Measurements from ENCODE around the gene NAPSA. TPM values are rescaled to one million over a fixed set of nuclear protein-coding genes. Genes with fewer than 3 reads are reported as not detected.

The NAPSA gene
- total RNA-seq, 1 donor from 2014 or later, result 0.32 TPM

DNA sequence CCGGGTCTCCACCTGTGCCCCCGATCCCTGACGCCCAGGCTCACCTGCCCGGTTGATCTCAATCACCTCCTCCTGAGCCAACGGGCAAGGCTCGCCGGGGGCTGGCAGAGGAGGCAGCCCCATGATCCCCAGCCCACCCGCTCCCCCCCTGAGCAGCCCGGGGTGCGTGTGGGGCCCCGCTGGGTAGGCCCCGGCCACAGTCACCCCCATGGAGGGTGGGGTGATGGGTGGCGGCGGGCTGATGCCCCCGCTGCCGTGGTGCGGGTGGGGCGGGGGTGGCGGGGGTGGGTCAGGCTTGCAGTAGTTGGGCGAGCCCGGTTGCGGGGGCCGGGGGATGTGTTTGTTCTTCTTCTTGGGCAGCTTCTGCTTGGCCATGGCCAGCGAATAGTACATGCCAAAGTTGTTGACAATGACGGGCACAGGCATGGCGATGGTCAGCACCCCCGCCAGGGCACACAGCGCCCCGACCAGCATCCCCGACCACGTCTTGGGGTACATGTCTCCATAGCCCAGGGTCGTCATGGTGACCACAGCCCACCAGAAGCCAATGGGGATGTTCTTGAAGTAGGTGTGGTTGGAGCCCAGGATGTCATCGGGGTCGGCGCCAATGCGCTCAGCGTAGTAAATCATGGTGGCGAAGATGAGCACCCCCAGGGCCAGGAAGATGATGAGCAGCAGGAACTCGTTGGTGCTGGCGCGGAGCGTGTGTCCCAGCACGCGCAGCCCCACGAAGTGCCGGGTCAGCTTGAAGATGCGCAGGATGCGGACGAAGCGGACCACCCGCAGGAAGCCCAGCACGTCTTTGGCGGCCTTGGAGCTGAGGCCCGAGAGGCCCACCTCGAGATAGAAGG lies 42.3 kb downstream of the NAPSA start:
- DNase-seq (no peak), ATAC-seq (no peak)
- intact Hi-C loops (cut with micrococcal nuclease), result no loop called here

DNA sequence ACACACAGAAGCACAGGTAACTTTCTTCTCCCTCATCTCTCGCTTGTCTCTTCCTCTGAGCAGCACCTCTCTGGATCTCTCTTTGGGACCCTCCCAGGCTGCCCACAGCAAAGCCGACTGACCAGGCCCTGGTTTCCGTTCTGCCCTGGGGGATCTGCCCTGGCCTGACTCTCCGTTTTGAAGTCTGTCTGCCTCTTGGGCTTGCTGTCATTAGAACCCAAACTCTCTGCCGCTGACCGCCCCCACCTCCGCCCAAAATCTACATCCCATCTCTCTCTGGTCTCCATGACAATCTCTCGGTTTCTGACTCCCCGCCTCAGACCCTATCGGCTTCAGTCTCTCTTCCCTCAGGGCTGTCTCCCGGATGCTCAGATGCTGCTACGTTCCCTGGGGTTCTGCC lies 43.2 kb downstream of the NAPSA start:
- ATAC-seq (no peak), DNase-seq (no peak)
- intact Hi-C loops (cut with micrococcal nuclease), result no loop called here

DNA sequence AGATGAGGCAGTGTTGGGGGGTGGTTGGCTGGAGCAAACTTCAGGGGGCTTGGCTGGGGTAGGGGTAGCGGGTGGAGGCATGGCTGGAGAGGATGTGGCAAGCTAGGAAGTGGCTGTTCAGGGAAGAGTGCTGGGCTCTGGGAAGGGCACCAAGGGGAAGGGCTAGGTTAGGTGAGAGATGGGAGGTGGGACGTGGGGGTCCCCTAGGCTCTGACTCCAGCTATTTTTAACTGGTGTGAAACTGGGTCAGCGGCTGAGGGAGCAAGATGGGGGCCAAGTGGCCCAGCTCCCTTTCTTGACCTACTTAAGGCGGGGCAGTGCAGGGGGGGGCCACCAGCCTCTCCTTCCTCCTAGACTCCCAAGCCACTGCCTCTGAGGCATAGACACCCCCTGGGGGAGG lies 43.6 kb downstream of the NAPSA start:
- intact Hi-C loops (cut with micrococcal nuclease), result no loop called here
- DNase-seq (no peak), ATAC-seq (no peak)

DNA sequence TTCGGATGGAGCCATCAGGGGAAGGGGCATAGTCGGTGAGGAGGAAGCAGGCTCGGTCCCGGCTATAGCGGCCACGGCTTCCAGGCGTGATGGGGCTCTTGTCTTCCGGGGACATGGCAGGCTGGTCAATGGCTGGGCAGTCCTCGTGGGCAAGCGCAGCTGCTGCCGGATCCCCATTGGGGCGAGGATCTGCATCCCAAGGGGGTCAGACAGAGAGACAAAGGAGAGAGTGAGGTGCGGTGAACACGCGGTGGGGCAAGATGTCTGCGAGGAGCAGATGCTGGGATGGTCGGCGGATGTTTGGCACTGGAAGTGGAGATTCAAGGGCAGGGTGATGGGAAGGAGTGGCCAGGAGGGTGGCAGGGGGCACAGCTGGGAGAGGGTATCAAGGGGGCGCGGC lies 44.8 kb downstream of the NAPSA start:
- no peak for ATAC-seq
- intact Hi-C loops (cut with micrococcal nuclease), result no loop called here
- DNase-seq, result no peak

DNA sequence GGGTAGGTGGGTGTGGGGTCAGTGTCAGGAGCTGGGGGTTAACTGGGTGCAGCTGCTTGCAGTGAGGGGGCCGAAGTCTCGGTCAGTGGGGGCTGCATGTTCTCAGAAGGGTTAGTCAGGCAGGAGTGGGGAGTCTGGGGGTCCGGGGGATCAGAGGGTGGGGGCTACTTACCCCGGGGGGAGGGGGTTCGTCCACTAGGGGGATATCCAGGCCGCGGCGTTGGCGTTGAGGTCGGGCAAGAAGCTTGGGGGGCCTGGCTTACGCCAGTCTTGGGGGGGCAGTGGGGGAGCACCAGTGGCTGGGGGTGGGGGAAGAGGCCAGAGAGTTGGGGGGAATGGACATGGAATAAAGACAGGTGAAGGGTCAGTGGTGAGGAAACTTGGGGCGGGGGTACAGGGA lies 45.4 kb downstream of the NAPSA start:
- intact Hi-C loops (cut with micrococcal nuclease), result no loop called here
- DNase-seq (no peak), ATAC-seq (no peak)

DNA sequence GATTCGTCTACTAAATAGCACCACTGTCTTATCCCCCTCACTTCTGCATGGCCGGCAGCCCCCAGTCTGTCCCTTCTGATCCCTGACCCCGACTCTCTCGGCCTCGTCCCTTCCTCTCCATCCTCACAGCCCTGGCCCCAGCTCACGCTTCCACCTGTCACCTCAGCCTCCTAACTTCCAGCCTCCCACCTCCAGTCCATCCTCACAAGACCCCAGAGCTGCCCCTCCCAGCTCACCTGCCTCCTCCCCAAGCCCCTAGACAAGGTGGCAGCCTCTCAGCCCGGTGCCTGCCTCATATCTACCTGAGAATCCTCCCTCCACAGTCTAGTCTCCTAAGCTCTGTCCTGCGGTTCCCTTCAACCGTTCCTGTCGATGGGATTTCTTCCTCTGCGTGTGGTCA lies 46.3 kb downstream of the NAPSA start:
- ATAC-seq, result no peak
- intact Hi-C loops (cut with micrococcal nuclease), result no loop called here
- no peak for DNase-seq

DNA sequence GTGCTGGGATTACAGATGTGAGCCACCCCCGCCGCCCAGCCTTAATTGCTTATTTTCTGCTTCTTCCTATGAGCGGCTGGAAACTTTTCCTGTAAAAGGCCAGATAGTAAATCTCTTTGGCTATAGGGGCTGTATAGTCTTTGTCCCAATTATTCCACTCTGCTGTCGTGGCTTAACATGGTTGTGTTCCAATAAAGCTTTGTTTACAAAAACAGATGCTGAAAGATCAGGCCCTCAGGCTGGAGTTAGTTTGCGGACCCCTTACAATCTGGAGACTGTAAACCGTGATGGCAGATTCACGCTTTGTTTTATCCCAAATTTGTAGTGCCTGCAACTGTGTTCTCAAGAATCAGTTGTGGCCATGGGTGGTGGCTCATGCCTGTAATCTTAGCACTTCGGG lies 47.0 kb downstream of the NAPSA start:
- DNase-seq (no peak), ATAC-seq (no peak)
- intact Hi-C loops (cut with micrococcal nuclease), result no loop called here

DNA sequence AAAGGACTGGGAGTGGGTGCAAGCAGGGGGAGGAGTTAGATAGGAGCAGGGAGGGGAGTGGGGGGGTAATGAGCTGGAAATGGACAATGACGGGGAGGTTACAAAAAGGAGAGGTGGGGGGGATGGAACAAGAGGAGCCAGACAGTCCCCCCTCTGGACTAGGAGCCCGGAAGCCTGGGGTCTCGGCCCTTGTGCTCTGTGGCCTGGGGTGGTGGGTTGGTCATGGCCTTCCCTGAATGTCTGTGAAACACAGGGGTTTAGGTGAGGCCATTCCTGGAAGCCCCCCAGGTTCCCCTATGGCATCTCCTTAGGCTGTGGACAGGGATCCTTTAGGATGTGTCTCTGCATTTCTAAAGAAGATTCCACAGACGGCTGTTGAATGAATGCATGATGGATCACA lies 48.3 kb downstream of the NAPSA start:
- no peak for DNase-seq
- intact Hi-C loops (cut with micrococcal nuclease), result no loop called here
- ATAC-seq, result no peak

DNA sequence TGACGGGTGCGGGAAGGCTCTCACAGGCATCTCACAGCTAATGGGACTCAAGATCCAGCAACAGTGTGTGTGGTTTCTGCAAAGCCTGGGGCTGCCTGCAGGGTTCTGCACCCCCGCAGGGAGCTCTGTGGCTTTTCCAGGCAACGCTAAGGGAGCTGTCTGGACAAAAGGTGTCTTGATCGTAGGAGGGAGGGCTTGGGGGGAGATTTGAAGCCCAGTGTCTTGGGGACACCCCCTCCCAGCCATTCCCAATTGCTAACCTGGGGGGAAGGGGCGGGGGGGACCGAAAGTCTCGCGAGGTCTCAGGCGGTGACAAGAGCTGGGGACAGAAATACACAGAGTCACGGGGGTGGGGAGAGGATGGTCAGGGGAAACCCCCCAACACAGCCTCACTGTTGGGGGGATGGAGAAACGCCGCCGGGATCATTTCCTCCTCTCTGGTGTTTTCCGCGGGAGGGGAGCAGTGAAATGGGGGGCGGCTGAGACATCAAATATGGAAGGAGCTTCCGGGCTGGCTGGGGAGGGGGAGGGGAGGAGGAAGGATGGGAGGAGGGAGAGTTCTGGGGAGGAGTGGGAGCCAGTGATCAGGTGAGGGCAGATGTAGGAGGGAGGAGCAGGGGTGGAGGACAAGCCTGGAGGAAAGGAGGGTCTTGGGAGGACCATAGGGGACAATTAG lies 49.5 kb downstream of the NAPSA start:
- intact Hi-C loops (cut with micrococcal nuclease), result no loop called here
- ATAC-seq (no peak), DNase-seq (no peak)

DNA sequence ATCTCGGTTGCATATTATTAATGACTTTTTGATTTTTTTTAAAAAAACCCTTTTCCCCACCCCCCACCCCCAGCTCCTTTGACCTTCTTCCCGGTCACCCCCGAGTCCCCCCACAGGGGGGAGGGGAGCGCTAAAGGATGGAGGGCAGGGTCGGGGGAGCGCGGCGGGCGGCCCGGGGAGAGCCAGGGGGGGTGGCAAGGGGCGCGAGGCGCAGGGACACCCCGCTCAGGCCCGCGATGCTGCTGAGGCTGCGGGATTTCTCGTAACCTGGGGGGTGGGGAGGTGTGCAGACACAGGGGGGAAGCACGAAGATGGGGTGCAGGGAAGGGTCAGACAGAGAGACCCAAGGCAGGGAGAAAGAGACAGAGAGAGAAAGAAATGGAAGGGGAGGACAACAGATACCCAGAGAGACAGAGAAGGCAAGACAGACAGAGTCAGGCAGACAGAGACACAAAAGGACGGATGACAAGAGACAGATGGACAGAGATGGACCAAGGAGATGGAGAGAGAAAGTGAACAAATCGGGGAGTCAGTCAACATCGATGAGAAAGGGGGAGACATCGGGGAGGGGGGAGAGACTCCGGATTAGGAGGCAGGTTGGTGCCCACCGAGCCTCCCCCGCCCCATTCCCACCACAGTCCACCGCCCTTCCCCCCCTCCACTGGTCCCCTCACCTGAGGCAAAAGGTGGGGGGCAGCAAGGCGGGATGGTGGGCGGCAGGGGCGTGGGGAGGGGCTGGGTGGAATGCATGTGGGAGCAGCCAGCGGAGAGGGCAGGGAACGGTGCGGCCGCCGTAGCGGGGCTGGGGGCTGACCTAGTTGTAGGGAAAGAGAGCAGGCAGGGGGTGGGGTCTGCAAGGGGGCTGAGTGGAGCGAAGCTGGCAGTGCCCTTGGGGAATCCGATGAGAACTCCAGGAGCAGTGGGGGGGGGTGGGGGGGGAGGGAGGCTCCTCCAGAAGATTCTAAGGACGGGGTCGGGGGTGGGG lies 50.4 kb downstream of the NAPSA start:
- no peak for DNase-seq
- ATAC-seq, result no peak
- intact Hi-C loops (cut with micrococcal nuclease), result no loop called here

DNA sequence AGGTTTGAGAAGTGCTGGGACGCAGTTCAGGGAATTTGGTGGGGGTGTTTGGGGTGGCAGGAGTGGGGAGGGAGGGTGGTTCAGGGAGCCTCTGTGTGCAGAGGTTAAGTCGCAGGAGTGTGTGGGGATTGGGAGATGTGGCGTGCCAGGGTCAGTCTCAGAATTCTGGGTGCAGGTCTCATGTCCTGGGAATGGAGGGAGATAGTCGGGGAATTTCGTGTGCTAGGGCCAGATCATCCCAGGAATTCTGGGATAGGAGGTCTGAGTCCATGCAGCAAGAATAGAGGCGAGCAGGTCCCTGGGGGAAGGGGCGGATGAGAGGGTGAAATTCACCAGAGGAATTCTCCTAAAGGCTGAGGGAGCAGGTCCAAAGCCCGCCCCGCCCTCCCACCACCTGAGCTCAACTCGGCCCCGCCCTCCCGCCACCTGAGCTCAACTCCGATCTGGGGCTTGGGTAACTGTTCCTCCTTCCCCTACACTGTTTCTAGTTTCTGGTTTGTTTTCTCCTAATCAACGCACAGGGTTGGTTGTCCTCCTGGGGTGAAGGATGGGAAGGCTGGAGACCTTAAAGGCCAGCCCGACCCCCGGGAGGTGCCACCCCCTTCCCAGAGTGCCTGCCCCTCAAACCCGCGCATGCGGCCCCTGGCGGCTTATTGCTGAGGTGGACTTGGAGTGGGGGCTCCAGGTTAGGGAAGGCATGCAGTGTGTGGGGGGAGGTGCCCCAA lies 51.5 kb downstream of the NAPSA start:
- intact Hi-C loops (cut with micrococcal nuclease), result no loop called here
- ATAC-seq (no peak), DNase-seq (no peak)

DNA sequence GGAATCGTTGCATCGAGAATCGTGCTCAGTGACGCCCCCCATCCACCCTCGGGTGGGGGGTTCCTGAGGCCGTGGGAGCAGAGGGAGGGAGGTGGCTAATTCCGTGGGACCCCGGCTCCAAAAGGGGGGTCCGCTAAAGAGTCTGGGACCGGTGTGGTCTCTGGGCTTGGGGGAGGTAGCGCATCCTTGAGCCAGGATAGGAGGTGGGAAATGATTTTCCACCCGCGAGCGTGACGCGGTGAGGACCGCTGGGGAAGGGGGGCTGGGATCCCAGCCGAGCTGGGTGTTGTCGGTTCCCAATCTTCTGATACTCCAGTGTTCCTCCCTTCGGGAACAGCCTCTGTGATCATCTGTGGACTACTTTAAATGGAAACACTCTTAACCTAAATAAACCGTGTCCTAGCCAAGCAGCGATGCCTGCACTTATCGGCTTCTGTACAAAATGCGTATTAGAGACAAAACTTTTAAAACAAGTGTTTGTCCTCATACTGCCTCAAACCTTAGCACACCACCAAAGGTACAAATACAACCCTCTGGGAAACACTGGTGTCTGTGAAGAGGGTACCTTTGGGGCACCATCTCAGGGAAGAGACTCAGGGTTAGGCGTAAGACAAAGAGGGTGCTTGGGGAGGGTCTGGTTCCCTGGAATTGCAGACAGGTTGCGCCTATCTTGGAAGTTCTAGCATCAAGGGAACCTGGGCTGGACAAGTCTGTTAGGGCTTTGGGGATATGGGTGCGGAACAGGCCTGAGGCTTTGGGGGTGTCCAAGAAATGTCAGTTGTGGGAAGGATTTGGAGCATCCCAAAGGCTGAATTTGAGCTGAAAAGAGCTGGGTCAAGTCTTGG lies 52.2 kb downstream of the NAPSA start:
- ATAC-seq, result no peak
- no peak for DNase-seq
- intact Hi-C loops (cut with micrococcal nuclease), result no loop called here

DNA sequence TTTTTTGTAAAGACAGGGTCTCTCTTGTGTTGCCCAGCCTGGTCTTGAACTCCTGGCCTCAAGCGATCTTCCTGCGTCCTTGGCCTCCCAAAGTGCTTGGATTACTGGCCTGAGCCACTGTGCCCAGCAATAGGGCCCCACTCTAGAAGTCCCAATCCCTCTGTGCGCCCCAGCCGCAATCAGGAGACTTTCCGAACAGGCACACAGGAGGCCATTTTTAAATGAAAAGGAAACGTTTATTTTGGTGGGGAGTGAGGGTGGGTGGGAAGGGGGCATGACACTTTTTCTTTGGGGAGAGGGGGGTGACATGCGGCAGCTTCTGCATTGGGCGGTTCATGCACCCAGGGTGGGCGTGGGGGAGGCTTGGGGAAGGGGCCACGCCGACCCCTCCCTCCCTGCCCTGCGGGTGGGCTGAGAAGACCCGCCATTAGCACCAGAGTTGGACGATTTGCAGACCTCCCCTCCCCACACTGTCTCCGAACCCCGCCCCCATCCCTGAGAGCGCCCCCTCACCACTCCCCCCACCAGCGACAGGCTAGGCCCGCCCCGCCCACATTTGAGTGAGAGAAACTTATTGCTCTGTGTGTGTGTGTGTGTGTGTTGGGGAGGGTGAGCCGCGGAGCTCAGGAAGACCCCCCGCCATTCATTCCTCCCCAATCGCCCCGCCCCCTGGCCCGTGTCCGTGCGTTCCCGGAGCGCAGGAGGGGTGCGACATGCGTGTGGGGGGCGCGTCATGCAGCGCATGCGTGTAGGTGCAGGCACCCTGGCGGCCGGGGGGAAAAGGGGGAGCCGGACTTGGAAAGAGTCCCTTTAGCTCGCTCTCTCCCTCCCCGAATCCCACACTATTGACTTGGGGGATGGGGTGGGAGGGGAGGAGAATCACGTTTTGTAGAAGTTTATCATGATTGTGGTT lies 53.5 kb downstream of the NAPSA start:
- peak; percentile 53 for ATAC-seq
- no peak for DNase-seq
- intact Hi-C loops (cut with micrococcal nuclease), result no loop called here

DNA sequence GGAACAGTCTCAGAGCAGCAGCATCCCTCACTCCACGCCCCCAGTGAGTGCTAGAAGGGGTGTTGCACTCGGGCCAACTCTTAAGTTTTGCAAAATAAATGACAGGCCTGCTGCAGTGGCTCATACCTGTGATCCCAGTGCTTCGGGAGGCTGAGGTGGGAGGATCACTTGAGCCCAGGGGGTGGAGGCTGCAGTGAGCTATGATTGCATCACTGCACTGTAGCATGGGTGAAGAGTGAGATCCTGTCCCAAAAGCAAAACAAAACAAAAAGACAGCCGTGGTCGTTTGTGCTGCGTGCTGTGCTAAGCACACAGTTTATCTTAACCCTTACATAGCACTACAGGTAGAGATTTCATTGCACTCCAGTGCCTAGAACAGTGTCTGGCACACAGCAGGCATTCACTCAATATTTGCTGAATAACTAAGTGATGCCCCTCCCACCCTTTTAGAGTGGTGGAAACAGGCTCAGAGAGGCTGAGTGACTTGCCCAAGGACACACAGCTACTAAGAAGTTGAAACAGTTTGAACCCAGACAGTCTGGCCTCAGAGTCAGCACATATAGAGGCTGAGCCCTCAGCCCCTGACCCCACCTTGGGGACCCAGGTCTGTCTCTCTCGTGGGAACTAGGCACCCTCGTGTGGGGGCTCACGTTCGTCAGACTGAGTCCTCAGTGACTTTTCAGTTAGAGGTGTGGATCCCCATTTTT lies 54.5 kb downstream of the NAPSA start:
- intact Hi-C loops (cut with micrococcal nuclease), result no loop called here
- DNase-seq (no peak), ATAC-seq (no peak)

DNA sequence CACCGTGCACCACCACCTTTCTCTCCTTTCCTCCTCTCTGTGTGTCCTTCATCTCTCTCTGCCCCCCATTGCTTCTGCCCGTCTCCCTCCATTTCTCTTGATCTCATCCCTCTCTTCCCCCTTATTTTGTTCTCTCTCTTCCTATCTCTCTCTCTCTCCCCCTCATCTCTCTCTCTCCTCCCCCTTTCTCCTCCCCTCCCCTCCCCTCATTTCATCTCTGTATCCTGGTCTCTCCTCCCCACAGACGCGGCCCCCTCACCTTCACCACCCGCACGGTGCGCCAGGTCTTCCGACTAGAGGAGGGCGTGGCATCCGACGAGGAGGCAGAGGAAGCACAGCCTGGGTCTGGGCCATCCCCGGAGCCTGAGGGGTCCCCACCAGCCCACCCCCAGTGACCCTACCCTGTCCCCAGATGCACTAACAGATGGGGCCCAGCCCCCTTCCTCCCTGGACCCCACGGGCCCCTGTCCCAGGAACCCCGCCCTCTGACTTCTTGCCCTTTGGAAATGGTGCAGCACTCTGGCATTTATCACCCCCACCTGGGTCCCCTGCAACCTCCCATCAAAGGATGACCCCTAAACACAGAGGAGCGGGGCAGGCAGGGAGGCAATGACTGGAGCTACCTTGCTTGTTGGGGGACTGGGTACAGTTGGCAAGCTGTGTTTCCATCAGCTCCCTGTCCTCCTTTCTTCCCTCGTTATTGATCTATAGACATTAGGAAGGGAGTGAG lies 55.9 kb downstream of the NAPSA start:
- no peak for DNase-seq
- intact Hi-C loops (cut with micrococcal nuclease), result no loop called here
- no peak for ATAC-seq

DNA sequence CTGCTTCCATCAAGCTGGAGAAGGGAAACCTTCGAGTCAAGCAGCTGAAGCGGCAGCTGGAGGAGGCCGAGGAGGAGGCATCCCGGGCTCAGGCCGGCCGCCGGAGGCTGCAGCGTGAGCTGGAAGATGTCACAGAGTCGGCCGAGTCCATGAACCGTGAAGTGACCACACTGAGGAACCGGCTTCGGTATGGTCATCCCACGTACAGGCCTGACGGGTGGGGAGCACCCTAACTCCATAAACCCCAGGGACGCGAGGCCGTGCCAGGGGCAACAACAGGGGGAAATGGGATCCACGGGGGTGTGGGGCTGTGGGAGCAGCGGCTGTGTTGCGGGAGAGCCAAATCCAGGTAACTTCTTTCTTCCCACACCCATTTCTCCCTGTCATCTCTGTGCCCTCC lies 56.4 kb downstream of the NAPSA start:
- DNase-seq (no peak), ATAC-seq (no peak)
- intact Hi-C loops (cut with micrococcal nuclease), result no loop called here
